Measurements from ENCODE around the gene DLG1. TPM values are rescaled to one million over a fixed set of nuclear protein-coding genes. Genes with fewer than 3 reads are reported as not detected.

Gene DLG1
- total and polyA plus RNA-seq, 8 donors = 17.9 to 173 (median 92.9) TPM

- intact Hi-C loops (cut with DNase I; ENCODE audit: low total_unique reads) = no loop called here
- Histone ChIP-seq H3K27me3 (no peaks in the 10 kb centered on the region), H3K36me3 (peaks cover 5 to 10% (median 7%) of the 10 kb centered on the region in 4 donors), H3K4me1 (peaks cover 15 to 71% (median 50%) of the 10 kb centered on the region in 4 donors), H3K27ac (peak overlapping the region in 4 of 5 donors; percentile 92 to 97 (median 95)), H3K4me3 (peak overlapping the region; percentile 70 to 99 (median 95)), H3K9me3 (no peaks in the 10 kb centered on the region)
- 12 to 47% (median 27%) methylated on average over 2 of the region's 2 CpGs for WGBS, 5 donors
- TF ChIP-seq POLR2AphosphoS5 (IDR thresholded peaks at IDR 0.05) (no peak), EP300 (IDR thresholded peaks at IDR 0.05) (no peak), CTCF (IDR thresholded peaks at IDR 0.05) (no peak), POLR2A (IDR thresholded peaks at IDR 0.05) (no peak)
- no peak for DNase-seq
These were observed 1.9 kb downstream of the DLG1 start for GRCh38 chr3:197296545-197296944.

GRCh38 chr3:197295871-197296270 is 2.5 kb downstream of the DLG1 start:
- no peak for DNase-seq
- Histone ChIP-seq H3K27me3 (no peaks in the 10 kb centered on the region), H3K27ac (no peak overlapping the region), H3K9me3 (no peaks in the 10 kb centered on the region), H3K4me3 (peak overlapping the region in 2 of 4 donors; percentile 70 to 95), H3K36me3 (peaks cover 5 to 10% (median 9%) of the 10 kb centered on the region in 4 donors), H3K4me1 (peaks cover 15 to 75% (median 51%) of the 10 kb centered on the region in 4 donors)
- intact Hi-C loops (cut with DNase I; ENCODE audit: low total_unique reads) = no loop called here
- WGBS, 5 donors = 36 to 57% (median 53%) methylated on average over 2 of the region's 2 CpGs
- TF ChIP-seq EP300 (IDR thresholded peaks at IDR 0.05) (no peak), CTCF (IDR thresholded peaks at IDR 0.05) (no peak), POLR2A (IDR thresholded peaks at IDR 0.05) (no peak), POLR2AphosphoS5 (IDR thresholded peaks at IDR 0.05) (no peak)

GRCh38 chr3:197293605-197294237 is 4.7 kb downstream of the DLG1 start:
- intact Hi-C loops (cut with DNase I; ENCODE audit: low total_unique reads) = no loop called here
- H3K4me1 ChIP-seq = peaks cover 10 to 72% (median 40%) of the 10 kb centered on the region in 4 donors
- no peak overlapping the region for H3K27ac ChIP-seq
- peaks cover 5 to 29% (median 20%) of the 10 kb centered on the region in 4 donors for H3K36me3 ChIP-seq
- H3K27me3 ChIP-seq = no peaks in the 10 kb centered on the region
- TF ChIP-seq POLR2AphosphoS5 (IDR thresholded peaks at IDR 0.05) (no peak), CTCF (IDR thresholded peaks at IDR 0.05) (no peak), POLR2A (IDR thresholded peaks at IDR 0.05) (no peak), EP300 (IDR thresholded peaks at IDR 0.05) (no peak)
- H3K9me3 ChIP-seq = no peaks in the 10 kb centered on the region
- WGBS, 5 donors = 47 to 61% (median 52%) methylated on average over 4 of the region's 4 CpGs
- no peak overlapping the region for H3K4me3 ChIP-seq
- DNase-seq = no peak

GRCh38 chr3:197292648-197293047 is 5.8 kb downstream of the DLG1 start:
- H3K4me3 ChIP-seq = no peak overlapping the region
- H3K4me1 ChIP-seq = peaks cover 9 to 71% (median 39%) of the 10 kb centered on the region in 4 donors
- no peaks in the 10 kb centered on the region for H3K27me3 ChIP-seq
- DNase-seq = no peak
- H3K9me3 ChIP-seq = no peaks in the 10 kb centered on the region
- 5 to 89% (median 66%) methylated on average over 1 of the region's 1 CpG for WGBS, 5 donors
- no peak overlapping the region for H3K27ac ChIP-seq
- H3K36me3 ChIP-seq = peaks cover 5 to 38% (median 27%) of the 10 kb centered on the region in 4 donors
- TF ChIP-seq CTCF (IDR thresholded peaks at IDR 0.05) (no peak), POLR2A (IDR thresholded peaks at IDR 0.05) (no peak), EP300 (IDR thresholded peaks at IDR 0.05) (no peak), POLR2AphosphoS5 (IDR thresholded peaks at IDR 0.05) (no peak)
- intact Hi-C loops (cut with DNase I; ENCODE audit: low total_unique reads) = no loop called here

Measured in stomach (tissue), 9 donors.